HEK293 (cell line): ENCODE measurements around the gene RAB1B.

Source experiments
- CTCF ChIP-seq: fragments of 450-650 bp; formaldehyde crosslinking; IDR thresholded peaks from 2 replicates; pipeline ENCODE4 v1.5.1; 2016; ENCODE audit warnings: missing biosample characterization, missing genetic modification characterization
- HOXC10 ChIP-seq: sonication (generic); formaldehyde crosslinking; IDR thresholded peaks from 2 replicates; pipeline ENCODE4 v1.8.1; 2023; ENCODE audit warnings: mild to moderate bottlenecking, missing genetic modification reagents
- TCF7L2 ChIP-seq: IDR thresholded peaks from 2 replicates; pipeline ENCODE4 v1.6.1; 2011; ENCODE audit warnings: low read depth, mild to moderate bottlenecking, inconsistent platforms, low read length, moderate library complexity, borderline replicate concordance
- ZEB2 ChIP-seq: fragments of 450-650 bp; formaldehyde crosslinking; IDR thresholded peaks from 2 replicates; pipeline ENCODE4 v1.5.1; 2016; ENCODE audit warnings: missing biosample characterization, missing genetic modification characterization
- ZNF138 ChIP-seq: fragments of 450-650 bp; formaldehyde crosslinking; IDR thresholded peaks from 2 replicates; pipeline ENCODE4 v1.5.1; 2016; ENCODE audit warnings: missing biosample characterization, missing genetic modification characterization, borderline replicate concordance
- ZNF202 ChIP-seq: fragments of 450-650 bp; formaldehyde crosslinking; IDR thresholded peaks from 2 replicates; pipeline ENCODE4 v1.5.1; 2016; ENCODE audit warnings: missing biosample characterization, missing genetic modification characterization, borderline replicate concordance
- ZNF274 ChIP-seq, 2 experiments: fragments of 200-500 bp in 1 of 2; fragments of 450-650 bp in 1 of 2; sonication (Bioruptor generic) in 1 of 2; formaldehyde crosslinking in 1 of 2; IDR thresholded peaks; 2 replicates each; pipeline versions ENCODE4 v1.5.1 to v1.6.1; 2014 to 2016; ENCODE audit warnings: borderline replicate concordance in 1 of 2, inconsistent platforms in 1 of 2, low read length in 1 of 2, missing biosample characterization in 1 of 2, missing genetic modification characterization in 1 of 2
- ZNF335 ChIP-seq: fragments of 450-650 bp; formaldehyde crosslinking; conservative IDR thresholded peaks from 2 replicates; pipeline ENCODE4 v1.5.1; 2016; ENCODE audit warnings: missing biosample characterization, missing genetic modification characterization
- ZNF423 ChIP-seq: fragments of 450-650 bp; formaldehyde crosslinking; IDR thresholded peaks from 2 replicates; pipeline ENCODE4 v1.5.1; 2016; ENCODE audit warnings: missing biosample characterization, missing genetic modification characterization
- ZNF514 ChIP-seq: fragments of 450-650 bp; formaldehyde crosslinking; IDR thresholded peaks from 2 replicates; pipeline ENCODE4 v1.5.1; 2016; ENCODE audit warnings: missing biosample characterization, missing genetic modification characterization
- ZNF626 ChIP-seq: fragments of 450-650 bp; sonication (Bioruptor Pico); formaldehyde crosslinking; IDR thresholded peaks from 2 replicates; pipeline ENCODE4 v1.5.1; 2018; ENCODE audit warnings: missing biosample characterization, missing genetic modification characterization, inconsistent platforms

- TF ChIP-seq CTCF (tag by site-specific recombination) (no peak), ZNF274 (IDR thresholded peaks at IDR 0.05; ENCODE audit: low read length) (no peak), ZNF274 (tag by site-specific recombination; IDR thresholded peaks at IDR 0.05; ENCODE audit: borderline replicate concordance) (no peak), ZNF335 (tag by site-specific recombination) (no peak), ZNF514 (tag by site-specific recombination) (no peak), ZNF626 (tag by site-specific recombination) (no peak), ZNF138 (tag by site-specific recombination) (no peak), ZNF423 (tag by site-specific recombination) (no peak), ZNF202 (no peak), HOXC10 (CRISPR knock-in tag) (no peak), TCF7L2 (no peak), ZEB2 (tag by site-specific recombination) (no peak)
These were observed 5.2 kb upstream of the RAB1B start for GRCh38 chr11:66263231-66263630.
